ENCODE measurements around the gene BEST2.

BEST2 gene

DNA sequence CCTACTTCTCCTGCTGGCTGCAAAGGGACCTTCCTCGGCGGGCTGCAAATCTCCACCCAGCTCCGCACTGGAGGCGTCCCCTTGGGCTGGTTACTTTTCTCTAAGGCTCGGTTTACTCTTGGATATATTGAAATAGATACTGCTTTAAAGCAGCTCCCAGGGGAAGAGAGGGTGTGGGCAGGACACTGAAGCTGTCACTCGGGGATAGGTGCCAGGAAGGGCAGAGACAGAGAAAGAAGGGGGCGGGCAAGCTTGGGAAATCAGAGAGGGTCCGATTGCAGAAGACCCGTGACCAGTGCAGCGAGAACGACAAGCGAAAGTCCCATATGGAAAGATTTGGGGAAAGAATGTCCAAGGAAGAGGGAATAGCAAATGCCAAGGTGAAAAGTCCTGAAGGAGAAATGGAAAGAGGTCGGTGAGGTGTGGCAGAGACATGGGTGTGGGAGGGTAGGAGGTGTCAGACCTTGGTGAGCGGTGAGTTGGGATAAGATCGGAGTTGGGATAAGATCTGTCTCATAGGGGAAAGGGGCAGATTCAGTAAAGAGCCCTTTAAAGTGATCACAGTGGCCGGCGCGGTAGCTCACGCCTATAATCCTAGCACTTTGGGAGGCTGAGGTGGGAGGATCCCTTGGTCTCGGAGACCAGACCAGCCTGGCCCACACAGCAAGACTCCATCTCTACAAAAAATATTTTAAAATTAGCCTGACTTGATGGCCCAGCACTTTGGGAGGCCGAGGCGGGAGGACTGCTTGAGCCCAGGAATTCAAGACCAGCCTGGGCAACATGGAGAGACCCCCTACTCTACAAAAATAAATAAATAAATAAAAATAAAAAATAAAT lies 50.9 kb downstream of the BEST2 start:
- no peak for DNase-seq

- no peak for DNase-seq
Measured at GRCh38 chr19:12804051-12804450, 52.5 kb downstream of the BEST2 start.

- peak; percentile 52 to 93 for DNase-seq
Measured at GRCh38 chr19:12806242-12807081, 54.9 kb downstream of the BEST2 start, which contains the start of gene RNASEH2A. Gene RNASEH2A, plus strand, starts transcription at chr19:12806584. Its CDS starts 90 bp downstream, at chr19:12806674.
